BE2C (cell line): Measurements from ENCODE around the gene TRPV3.
"Not testable (repeated sequence)": the region's sequence is repeated elsewhere in the genome, so short reads cannot be mapped to it uniquely, and the experiment has no call there.

Experiments used
- DNase-seq: peaks from one replicate; pipeline ENCODE4 v3.0.0-alpha.2; 2020
- H3K27me3 ChIP-seq: fragments of 250-450 bp; sonication (Bioruptor Pico); 2 replicates; pipeline ENCODE4 v1.5.1; 2020; ENCODE audit warnings: mild to moderate bottlenecking
- H3K36me3 ChIP-seq: fragments of 250-450 bp; sonication (Bioruptor Pico); 2 replicates; pipeline ENCODE4 v1.5.1; 2020; ENCODE audit warnings: mild to moderate bottlenecking
- H3K4me1 ChIP-seq: fragments of 250-450 bp; sonication (Bioruptor Pico); 2 replicates; pipeline ENCODE4 v1.5.1; 2020
- H3K4me3 ChIP-seq: 2 replicates; pipeline ENCODE4 v1.5.1; 2011; ENCODE audit warnings: low read depth, low read length
- H3K9me3 ChIP-seq: fragments of 250-450 bp; sonication (Bioruptor Pico); 2 replicates; pipeline ENCODE4 v1.5.1; 2020
- TF ChIP-seq, protein P1 (sequence below): IDR thresholded peaks from 2 replicates; pipeline ENCODE4 v1.5.1; 2012; ENCODE audit warnings: mild to moderate bottlenecking, low read depth, low read length

Gene TRPV3

DNA sequence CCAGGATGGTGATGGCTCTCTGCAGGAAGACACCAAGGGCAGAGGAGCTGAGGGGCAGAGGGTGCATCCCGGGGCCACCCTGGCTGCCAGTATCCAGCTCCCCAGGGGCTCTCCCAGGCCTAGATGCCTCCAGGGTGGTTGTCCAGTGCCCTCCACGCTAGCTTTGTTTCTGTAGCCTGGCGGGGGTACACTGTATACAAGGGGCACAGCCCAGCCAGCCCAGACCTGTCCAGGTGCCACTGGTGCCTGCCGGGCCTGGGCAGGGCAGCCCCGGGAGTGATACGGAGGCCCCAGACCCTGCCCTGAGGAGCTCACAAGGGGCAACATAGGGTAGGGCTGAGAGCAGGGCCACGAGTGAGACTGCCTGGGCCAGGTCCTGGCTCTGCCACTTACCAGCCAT is 14.6 kb upstream of the TRPV3 start:
- H3K27me3 ChIP-seq: no peaks in the 10 kb centered on the region

GRCh38 chr17:3571043-3571900 is 13.7 kb upstream of the TRPV3 start:
- H3K9me3 ChIP-seq: no peaks in the 10 kb centered on the region
- no peaks in the 10 kb centered on the region for H3K27me3 ChIP-seq
- DNase-seq: no peak
- H3K36me3 ChIP-seq: no peaks in the 10 kb centered on the region
- no peak overlapping the region for H3K4me3 ChIP-seq
- no peaks in the 10 kb centered on the region for H3K4me1 ChIP-seq
- TF ChIP-seq, protein P1, sequence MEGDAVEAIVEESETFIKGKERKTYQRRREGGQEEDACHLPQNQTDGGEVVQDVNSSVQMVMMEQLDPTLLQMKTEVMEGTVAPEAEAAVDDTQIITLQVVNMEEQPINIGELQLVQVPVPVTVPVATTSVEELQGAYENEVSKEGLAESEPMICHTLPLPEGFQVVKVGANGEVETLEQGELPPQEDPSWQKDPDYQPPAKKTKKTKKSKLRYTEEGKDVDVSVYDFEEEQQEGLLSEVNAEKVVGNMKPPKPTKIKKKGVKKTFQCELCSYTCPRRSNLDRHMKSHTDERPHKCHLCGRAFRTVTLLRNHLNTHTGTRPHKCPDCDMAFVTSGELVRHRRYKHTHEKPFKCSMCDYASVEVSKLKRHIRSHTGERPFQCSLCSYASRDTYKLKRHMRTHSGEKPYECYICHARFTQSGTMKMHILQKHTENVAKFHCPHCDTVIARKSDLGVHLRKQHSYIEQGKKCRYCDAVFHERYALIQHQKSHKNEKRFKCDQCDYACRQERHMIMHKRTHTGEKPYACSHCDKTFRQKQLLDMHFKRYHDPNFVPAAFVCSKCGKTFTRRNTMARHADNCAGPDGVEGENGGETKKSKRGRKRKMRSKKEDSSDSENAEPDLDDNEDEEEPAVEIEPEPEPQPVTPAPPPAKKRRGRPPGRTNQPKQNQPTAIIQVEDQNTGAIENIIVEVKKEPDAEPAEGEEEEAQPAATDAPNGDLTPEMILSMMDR: no peak

More for the DNA sequence above, 14.6 kb upstream of the TRPV3 start:
- TF ChIP-seq, protein P1: no peak
- DNase-seq: no peak
- H3K9me3 ChIP-seq: no peaks in the 10 kb centered on the region
- H3K36me3 ChIP-seq: no peaks in the 10 kb centered on the region
- no peaks in the 10 kb centered on the region for H3K4me1 ChIP-seq
- no peak overlapping the region for H3K4me3 ChIP-seq

DNA sequence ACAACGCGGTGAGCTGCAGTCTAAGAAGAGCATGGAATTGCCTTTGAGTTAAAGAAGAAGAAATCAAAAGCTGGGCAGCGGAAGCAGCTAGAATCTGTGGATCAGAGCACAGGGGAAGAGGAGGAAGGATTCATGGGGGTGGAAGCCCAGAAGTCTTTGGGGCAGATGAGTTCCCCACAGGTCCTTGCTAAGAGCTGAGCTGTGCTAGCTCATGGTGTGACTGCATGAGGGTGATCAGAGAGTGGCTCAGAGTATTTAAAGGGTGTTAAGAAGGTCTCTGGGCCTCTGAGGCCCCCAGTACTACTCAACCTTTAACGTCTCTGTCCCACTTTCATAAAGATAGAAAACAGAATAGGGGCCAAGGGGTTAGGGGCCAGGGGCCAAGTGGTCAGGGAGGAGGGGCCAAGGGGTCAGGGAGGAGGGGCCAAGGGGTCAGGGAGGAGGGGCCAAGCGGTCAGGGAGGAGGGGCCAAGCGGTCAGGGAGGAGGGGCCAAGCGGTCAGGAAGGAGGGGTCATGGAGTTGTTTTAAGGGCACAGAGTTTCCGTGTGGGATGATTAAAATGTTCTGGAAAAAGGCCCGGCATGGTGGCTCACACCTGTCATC is 12.0 kb upstream of the TRPV3 start:
- Histone ChIP-seq H3K36me3 (no peaks in the 10 kb centered on the region), H3K9me3 (no peaks in the 10 kb centered on the region), H3K4me1 (no peaks in the 10 kb centered on the region), H3K27me3 (no peaks in the 10 kb centered on the region), H3K4me3 (no peak overlapping the region)
- DNase-seq: no peak
- TF ChIP-seq, protein P1: no peak

- TF ChIP-seq, protein P1: no peak
- Histone ChIP-seq H3K36me3 (no peaks in the 10 kb centered on the region), H3K4me3 (no peak overlapping the region), H3K9me3 (no peaks in the 10 kb centered on the region), H3K4me1 (no peaks in the 10 kb centered on the region), H3K27me3 (no peaks in the 10 kb centered on the region)
- DNase-seq: no peak
Observed at GRCh38 chr17:3566551-3566950, 8.9 kb upstream of the TRPV3 start.

DNA sequence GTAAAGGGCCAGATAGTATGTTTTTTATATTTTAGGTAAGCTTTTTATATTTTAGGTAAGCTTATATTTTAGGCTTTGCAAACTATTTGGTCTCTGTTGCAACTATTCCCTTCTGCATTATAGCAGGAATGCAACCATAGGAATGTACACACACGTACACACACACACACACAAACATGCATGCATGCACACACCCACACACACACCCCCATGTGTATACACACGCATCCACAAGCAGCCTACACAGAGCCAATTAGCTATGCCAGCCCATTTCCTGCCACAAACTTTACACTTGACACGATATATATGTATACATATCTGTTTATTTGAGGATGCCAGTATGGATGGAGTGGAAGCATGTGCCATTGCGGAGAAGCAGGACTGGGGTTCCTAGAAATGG is 7.5 kb upstream of the TRPV3 start:
- Histone ChIP-seq H3K4me1 (no peaks in the 10 kb centered on the region), H3K4me3 (no peak overlapping the region), H3K27me3 (no peaks in the 10 kb centered on the region), H3K36me3 (no peaks in the 10 kb centered on the region), H3K9me3 (no peaks in the 10 kb centered on the region)
- TF ChIP-seq, protein P1: no peak
- DNase-seq: no peak

GRCh38 chr17:3564241-3564640 is 6.6 kb upstream of the TRPV3 start:
- H3K9me3 ChIP-seq, H3K4me1 ChIP-seq, H3K36me3 ChIP-seq, H3K27me3 ChIP-seq, DNase-seq, H3K4me3 ChIP-seq: not testable (repeated sequence)
